Measurements from ENCODE around the gene SERPINA5. TPM values are rescaled to one million over a fixed set of nuclear protein-coding genes. Genes with fewer than 3 reads are reported as not detected.

The SERPINA5 gene
- total and polyA plus RNA-seq, 4 donors: 0.13 to 9.0 (median 2.3) TPM; not detected in 1

DNA sequence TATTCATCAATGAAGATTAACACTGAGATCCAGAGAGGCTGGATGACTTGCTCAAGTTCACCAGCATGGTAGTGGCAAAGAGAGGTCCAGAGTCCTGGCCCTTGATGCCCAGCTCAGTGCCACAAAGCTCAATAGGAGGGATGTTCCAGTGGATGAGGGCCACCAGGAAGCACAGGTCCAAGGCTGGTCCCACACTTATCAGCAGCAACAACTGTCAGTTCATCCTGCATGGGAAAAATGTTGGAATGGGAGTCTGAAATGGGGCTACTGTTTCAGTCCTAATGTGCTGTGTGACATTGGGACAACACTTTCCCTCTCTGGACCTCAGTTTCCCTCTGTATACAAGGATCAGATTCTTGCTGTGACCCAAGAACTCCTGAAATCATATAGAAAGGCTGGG is 11.2 kb downstream of the SERPINA5 start:
- H3K27me3 ChIP-seq (ENCODE audit: control insufficient read depth in 1 of 2, insufficient read depth in 2 of 2, low read length in 1 of 2): no peaks in the 10 kb centered on the region
- H3K9me3 ChIP-seq (ENCODE audit: control insufficient read depth, low read length): no peaks in the 10 kb centered on the region
- H3K4me1 ChIP-seq (ENCODE audit: control insufficient read depth in 1 of 2, insufficient read depth in 2 of 2, low read length in 2 of 2): no peaks in the 10 kb centered on the region
- H3K36me3 ChIP-seq (ENCODE audit: control insufficient read depth in 1 of 2, insufficient read depth in 2 of 2, low read length in 1 of 2): no peaks in the 10 kb centered on the region
- intact Hi-C loops (cut with DNase I): no loop called here
- no peak overlapping the region for H3K27ac ChIP-seq (ENCODE audit: low read depth in 1 of 2, low read length in 2 of 2)
- DNase-seq (no peak), ATAC-seq (ENCODE audit: low FRiP score) (no peak)
- H3K4me3 ChIP-seq (ENCODE audit: low read length in 2 of 2): no peak overlapping the region

DNA sequence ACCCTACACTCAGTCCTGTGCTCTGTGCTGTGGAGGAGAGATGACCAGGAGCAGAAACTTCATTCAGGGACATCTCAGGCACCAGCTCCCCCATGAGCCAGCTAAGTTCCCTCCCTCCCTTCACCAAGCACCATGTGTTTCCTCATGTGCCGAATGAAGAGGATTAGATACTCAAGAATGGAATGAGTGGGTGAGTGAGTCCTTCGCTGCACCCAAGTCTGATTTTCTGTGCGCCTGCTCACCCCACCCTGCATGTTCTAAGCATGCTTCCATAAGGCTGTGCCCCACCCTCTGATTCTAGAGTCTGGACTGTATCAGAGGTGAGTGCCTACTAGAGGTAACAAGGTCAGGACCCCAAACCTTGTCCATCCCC is 12.1 kb downstream of the SERPINA5 start:
- Histone ChIP-seq H3K9me3 (ENCODE audit: control insufficient read depth, low read length) (no peaks in the 10 kb centered on the region), H3K4me1 (ENCODE audit: control insufficient read depth in 1 of 2, insufficient read depth in 2 of 2, low read length in 2 of 2) (no peaks in the 10 kb centered on the region), H3K36me3 (ENCODE audit: control insufficient read depth in 1 of 2, insufficient read depth in 2 of 2, low read length in 1 of 2) (no peaks in the 10 kb centered on the region), H3K4me3 (ENCODE audit: low read length in 2 of 2) (no peak overlapping the region), H3K27ac (ENCODE audit: low read depth in 1 of 2, low read length in 2 of 2) (no peak overlapping the region), H3K27me3 (ENCODE audit: control insufficient read depth in 1 of 2, insufficient read depth in 2 of 2, low read length in 1 of 2) (no peaks in the 10 kb centered on the region)
- DNase-seq: no peak
- WGBS, 2 donors: 85 to 88% methylated on average over 3 of the region's 3 CpGs
- ATAC-seq (ENCODE audit: low FRiP score): no peak
- intact Hi-C loops (cut with DNase I): no loop called here

DNA sequence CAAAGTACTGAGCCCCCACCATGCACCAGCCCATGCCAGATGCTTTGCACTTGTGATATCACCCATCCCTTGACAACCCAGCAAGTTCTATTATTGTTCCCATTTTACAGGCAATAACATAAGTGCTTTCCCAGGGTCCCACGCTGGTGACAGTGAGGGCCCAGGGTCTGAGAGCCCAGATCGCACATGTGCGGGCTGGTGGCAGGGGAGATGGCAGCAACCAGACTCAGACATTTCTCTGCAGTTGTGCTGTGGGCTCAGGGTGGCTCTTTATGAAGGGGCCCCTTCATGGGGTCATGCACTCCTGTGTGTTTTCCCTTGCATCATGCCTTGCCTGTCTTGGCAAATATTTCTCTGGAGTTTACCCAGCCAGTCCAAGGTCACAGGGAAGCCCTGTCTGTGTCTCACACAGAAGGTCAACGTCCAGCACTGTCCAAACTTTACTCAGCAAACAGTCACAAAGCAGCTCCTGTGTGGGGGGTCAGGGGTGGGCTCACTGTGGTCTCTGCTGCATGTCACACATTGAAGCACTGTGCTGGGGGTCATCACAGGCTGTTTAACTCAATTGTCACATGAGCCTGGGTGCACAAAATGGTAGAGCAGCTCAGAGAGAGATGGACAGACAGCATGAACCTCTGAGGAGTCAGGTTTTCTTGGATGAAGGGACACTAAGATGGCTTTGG is 12.7 kb downstream of the SERPINA5 start:
- no peak for ATAC-seq (ENCODE audit: low FRiP score)

DNA sequence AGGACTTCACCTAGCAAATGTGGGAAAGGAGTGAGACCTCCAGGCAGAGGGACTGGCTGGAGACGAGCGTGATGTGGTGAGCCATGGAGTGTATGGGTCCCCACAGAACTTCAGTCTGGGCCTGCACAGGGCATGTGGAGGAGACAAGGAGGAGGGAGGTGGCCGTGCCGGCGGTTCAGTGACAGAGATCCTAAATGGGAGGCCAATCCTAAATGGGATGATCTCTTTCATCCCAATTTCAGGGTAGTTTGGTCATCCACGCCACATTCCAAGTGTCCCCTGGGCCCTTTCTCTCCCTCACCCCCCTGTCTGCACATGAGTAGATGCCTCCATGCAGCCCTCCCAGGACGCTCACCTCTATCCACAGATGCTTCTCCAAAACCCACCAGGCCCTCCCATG is 13.2 kb downstream of the SERPINA5 start:
- H3K27me3 ChIP-seq (ENCODE audit: control insufficient read depth in 1 of 2, insufficient read depth in 2 of 2, low read length in 1 of 2): no peaks in the 10 kb centered on the region
- H3K9me3 ChIP-seq (ENCODE audit: control insufficient read depth, low read length): no peaks in the 10 kb centered on the region
- ATAC-seq (ENCODE audit: low FRiP score) (no peak), DNase-seq (peak in 1 of 2 donors; percentile 52)
- H3K36me3 ChIP-seq (ENCODE audit: control insufficient read depth in 1 of 2, insufficient read depth in 2 of 2, low read length in 1 of 2): no peaks in the 10 kb centered on the region
- intact Hi-C loops (cut with DNase I): no loop called here
- WGBS, 2 donors: 86 to 90% methylated on average over 7 of the region's 7 CpGs
- H3K4me3 ChIP-seq (ENCODE audit: low read length in 2 of 2): no peak overlapping the region
- no peak overlapping the region for H3K27ac ChIP-seq (ENCODE audit: low read depth in 1 of 2, low read length in 2 of 2)
- no peaks in the 10 kb centered on the region for H3K4me1 ChIP-seq (ENCODE audit: control insufficient read depth in 1 of 2, insufficient read depth in 2 of 2, low read length in 2 of 2)

More for the DNA sequence above, 12.7 kb downstream of the SERPINA5 start:
- Histone ChIP-seq H3K27me3 (ENCODE audit: control insufficient read depth in 1 of 2, insufficient read depth in 2 of 2, low read length in 1 of 2) (no peaks in the 10 kb centered on the region), H3K9me3 (ENCODE audit: control insufficient read depth, low read length) (no peaks in the 10 kb centered on the region), H3K4me3 (ENCODE audit: low read length in 2 of 2) (no peak overlapping the region), H3K4me1 (ENCODE audit: control insufficient read depth in 1 of 2, insufficient read depth in 2 of 2, low read length in 2 of 2) (no peaks in the 10 kb centered on the region), H3K27ac (ENCODE audit: low read depth in 1 of 2, low read length in 2 of 2) (no peak overlapping the region), H3K36me3 (ENCODE audit: control insufficient read depth in 1 of 2, insufficient read depth in 2 of 2, low read length in 1 of 2) (no peaks in the 10 kb centered on the region)
- DNase-seq: peak in 1 of 2 donors; percentile 35
- WGBS, 2 donors: 75 to 77% methylated on average over 4 of the region's 4 CpGs
- intact Hi-C loops (cut with DNase I): no loop called here

DNA sequence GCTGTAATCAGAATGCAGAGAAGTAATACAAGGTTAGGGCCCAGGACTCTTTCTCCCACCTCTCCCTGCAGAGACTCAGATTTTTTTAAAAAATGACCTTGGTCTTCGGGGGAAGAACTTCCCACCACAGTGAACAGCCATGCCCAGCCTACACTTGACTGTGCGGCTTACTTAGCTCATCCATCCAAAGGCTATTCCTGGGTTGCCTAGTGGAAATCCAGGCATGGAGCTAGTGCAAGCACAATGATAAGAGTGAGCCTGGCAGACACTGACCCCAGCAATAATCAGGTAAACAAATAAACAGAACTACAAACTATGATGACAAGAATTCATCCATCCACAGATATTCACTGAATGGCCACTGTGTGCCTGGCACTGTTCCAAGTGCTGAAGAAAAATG is 14.7 kb downstream of the SERPINA5 start:
- no peak for ATAC-seq (ENCODE audit: low FRiP score)
- H3K27me3 ChIP-seq (ENCODE audit: control insufficient read depth in 1 of 2, insufficient read depth in 2 of 2, low read length in 1 of 2): no peaks in the 10 kb centered on the region
- intact Hi-C loops (cut with DNase I): no loop called here

DNA sequence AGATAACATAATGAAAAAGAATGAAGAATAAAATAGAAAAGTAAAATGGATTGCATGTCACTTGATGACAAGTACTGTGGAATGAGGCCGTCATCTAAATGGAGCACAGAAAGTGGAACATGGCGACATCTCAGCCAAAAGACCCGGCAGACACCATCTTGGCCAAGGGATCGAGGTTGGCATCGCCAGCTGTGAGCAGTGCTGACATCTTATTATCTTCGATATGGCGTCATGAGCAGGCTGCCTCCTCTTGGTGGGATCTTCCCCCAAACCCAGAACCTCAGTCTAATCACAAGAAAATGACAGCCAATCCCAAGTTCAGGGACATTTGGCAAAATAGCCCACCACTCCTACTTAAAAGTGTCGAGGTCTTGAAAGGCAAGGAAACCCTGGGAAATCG is 15.1 kb downstream of the SERPINA5 start:
- Histone ChIP-seq H3K27me3 (ENCODE audit: control insufficient read depth in 1 of 2, insufficient read depth in 2 of 2, low read length in 1 of 2) (no peaks in the 10 kb centered on the region), H3K4me1 (ENCODE audit: control insufficient read depth in 1 of 2, insufficient read depth in 2 of 2, low read length in 2 of 2) (peaks cover 2 to 4% of the 10 kb centered on the region in 2 donors), H3K36me3 (ENCODE audit: control insufficient read depth in 1 of 2, insufficient read depth in 2 of 2, low read length in 1 of 2) (no peaks in the 10 kb centered on the region), H3K4me3 (ENCODE audit: low read length in 2 of 2) (no peak overlapping the region), H3K9me3 (ENCODE audit: control insufficient read depth, low read length) (no peaks in the 10 kb centered on the region), H3K27ac (ENCODE audit: low read depth in 1 of 2, low read length in 2 of 2) (no peak overlapping the region)
- ATAC-seq (ENCODE audit: low FRiP score) (no peak), DNase-seq (peak in 1 of 2 donors; percentile 57)
- intact Hi-C loops (cut with DNase I): no loop called here
- 84 to 92% methylated on average over 9 of the region's 9 CpGs for WGBS, 2 donors

More for the DNA sequence above, 14.7 kb downstream of the SERPINA5 start:
- H3K4me1 ChIP-seq (ENCODE audit: control insufficient read depth in 1 of 2, insufficient read depth in 2 of 2, low read length in 2 of 2): peaks cover 2 to 4% of the 10 kb centered on the region in 2 donors
- WGBS, 2 donors: 77 to 83% methylated on average over 2 of the region's 2 CpGs
- H3K9me3 ChIP-seq (ENCODE audit: control insufficient read depth, low read length): no peaks in the 10 kb centered on the region
- no peak overlapping the region for H3K27ac ChIP-seq (ENCODE audit: low read depth in 1 of 2, low read length in 2 of 2)
- no peaks in the 10 kb centered on the region for H3K36me3 ChIP-seq (ENCODE audit: control insufficient read depth in 1 of 2, insufficient read depth in 2 of 2, low read length in 1 of 2)
- peak in 1 of 2 donors; percentile 2 for DNase-seq
- no peak overlapping the region for H3K4me3 ChIP-seq (ENCODE audit: low read length in 2 of 2)

DNA sequence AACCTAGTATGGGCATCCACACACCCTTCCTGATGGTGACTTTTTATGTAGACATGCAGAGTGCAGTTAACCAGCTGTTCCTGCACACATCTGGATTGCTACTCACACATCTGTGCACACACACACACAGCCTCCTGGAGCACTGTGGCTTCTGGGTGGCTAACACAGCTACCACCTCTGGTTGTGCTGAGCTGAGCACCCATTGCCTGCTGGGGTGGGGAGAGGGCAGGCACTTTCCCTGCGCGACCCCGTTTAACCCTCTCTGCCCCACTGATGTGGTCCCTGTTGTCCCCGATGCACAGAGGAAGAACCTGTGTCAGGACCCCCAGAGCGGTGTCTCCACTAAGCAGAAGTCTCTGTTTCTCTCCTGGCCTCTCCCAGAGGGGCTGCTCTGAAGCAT is 16.6 kb downstream of the SERPINA5 start:
- no peak overlapping the region for H3K27ac ChIP-seq (ENCODE audit: low read depth in 1 of 2, low read length in 2 of 2)

DNA sequence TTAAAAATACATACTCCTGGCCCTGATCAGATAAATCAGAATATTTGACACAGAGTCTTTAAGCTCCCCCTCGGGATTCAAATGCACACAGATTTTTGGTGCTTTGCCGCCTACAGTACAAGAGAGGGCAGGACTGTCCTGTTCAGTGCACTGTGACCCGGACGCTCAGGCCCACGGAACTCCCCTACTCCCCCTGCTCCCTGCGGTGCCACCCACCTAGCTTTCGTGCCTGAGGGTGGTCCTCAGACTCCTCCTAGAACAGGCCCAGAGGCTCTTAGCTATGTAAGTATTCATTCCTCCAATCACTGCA is 17.2 kb downstream of the SERPINA5 start:
- H3K9me3 ChIP-seq (ENCODE audit: control insufficient read depth, low read length): no peaks in the 10 kb centered on the region
- H3K4me1 ChIP-seq (ENCODE audit: control insufficient read depth in 1 of 2, insufficient read depth in 2 of 2, low read length in 2 of 2): peaks cover 2 to 4% of the 10 kb centered on the region in 2 donors
- no peaks in the 10 kb centered on the region for H3K27me3 ChIP-seq (ENCODE audit: control insufficient read depth in 1 of 2, insufficient read depth in 2 of 2, low read length in 1 of 2)
- DNase-seq (peak in 1 of 2 donors; percentile 49), ATAC-seq (ENCODE audit: low FRiP score) (no peak)
- intact Hi-C loops (cut with DNase I): no loop called here
- no peak overlapping the region for H3K27ac ChIP-seq (ENCODE audit: low read depth in 1 of 2, low read length in 2 of 2)
- 79 to 86% methylated on average over 7 of the region's 7 CpGs for WGBS, 2 donors
- no peak overlapping the region for H3K4me3 ChIP-seq (ENCODE audit: low read length in 2 of 2)
- no peaks in the 10 kb centered on the region for H3K36me3 ChIP-seq (ENCODE audit: control insufficient read depth in 1 of 2, insufficient read depth in 2 of 2, low read length in 1 of 2)

More for the DNA sequence above, 16.6 kb downstream of the SERPINA5 start:
- ATAC-seq (ENCODE audit: low FRiP score) (no peak), DNase-seq (peak in 1 of 2 donors; percentile 28)
- intact Hi-C loops (cut with DNase I): no loop called here
- H3K27me3 ChIP-seq (ENCODE audit: control insufficient read depth in 1 of 2, insufficient read depth in 2 of 2, low read length in 1 of 2): no peaks in the 10 kb centered on the region
- no peaks in the 10 kb centered on the region for H3K9me3 ChIP-seq (ENCODE audit: control insufficient read depth, low read length)
- peaks cover 2 to 4% of the 10 kb centered on the region in 2 donors for H3K4me1 ChIP-seq (ENCODE audit: control insufficient read depth in 1 of 2, insufficient read depth in 2 of 2, low read length in 2 of 2)
- no peaks in the 10 kb centered on the region for H3K36me3 ChIP-seq (ENCODE audit: control insufficient read depth in 1 of 2, insufficient read depth in 2 of 2, low read length in 1 of 2)
- no peak overlapping the region for H3K4me3 ChIP-seq (ENCODE audit: low read length in 2 of 2)
- WGBS, 2 donors: 84 to 88% methylated on average over 5 of the region's 5 CpGs

DNA sequence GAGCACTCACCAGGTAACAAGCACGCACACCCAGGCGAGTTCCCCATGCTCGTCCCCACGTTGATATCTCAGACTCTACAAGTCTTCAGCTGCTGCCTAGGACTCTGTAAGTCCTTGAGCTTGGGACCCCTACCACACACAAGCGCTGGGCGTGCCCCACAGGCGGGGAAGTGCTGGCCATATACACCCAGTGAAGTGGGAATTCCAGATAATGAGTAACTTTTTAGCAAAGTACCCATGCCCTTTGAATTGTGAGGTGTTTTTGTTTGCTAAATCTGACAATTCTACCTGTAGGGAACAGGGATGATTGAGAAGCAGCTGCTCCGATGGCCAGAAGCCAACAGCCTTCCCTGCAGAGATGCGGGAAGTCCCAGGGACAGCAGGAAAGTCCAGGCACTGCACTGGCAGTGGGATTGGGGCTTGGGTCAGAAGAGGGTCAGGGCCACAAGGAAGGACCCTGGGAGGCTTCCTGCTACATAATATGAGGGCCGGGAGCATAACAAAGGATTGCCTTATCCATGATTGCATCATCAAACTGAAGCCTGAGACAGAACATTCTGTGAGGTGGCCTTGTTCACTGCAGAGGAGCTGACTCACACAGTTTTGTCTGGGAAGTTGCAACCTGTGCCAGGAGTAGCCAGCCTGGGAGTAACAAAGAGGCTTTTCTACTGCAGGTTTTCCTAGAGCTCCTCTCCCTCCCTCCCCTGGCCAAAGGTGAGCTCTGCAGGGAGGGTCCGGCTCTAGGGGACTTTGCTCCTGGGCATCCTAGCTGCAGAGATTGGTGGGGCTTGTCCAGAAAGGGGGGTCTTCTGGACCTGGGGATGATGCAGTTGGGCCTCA is 17.8 kb downstream of the SERPINA5 start:
- intact Hi-C loops (cut with DNase I): no loop called here
- Histone ChIP-seq H3K4me1 (ENCODE audit: control insufficient read depth in 1 of 2, insufficient read depth in 2 of 2, low read length in 2 of 2) (peaks cover 2 to 4% of the 10 kb centered on the region in 2 donors), H3K27me3 (ENCODE audit: control insufficient read depth in 1 of 2, insufficient read depth in 2 of 2, low read length in 1 of 2) (no peaks in the 10 kb centered on the region), H3K9me3 (ENCODE audit: control insufficient read depth, low read length) (no peaks in the 10 kb centered on the region), H3K4me3 (ENCODE audit: low read length in 2 of 2) (no peak overlapping the region), H3K27ac (ENCODE audit: low read depth in 1 of 2, low read length in 2 of 2) (no peak overlapping the region), H3K36me3 (ENCODE audit: control insufficient read depth in 1 of 2, insufficient read depth in 2 of 2, low read length in 1 of 2) (no peaks in the 10 kb centered on the region)
- 75 to 79% methylated on average over 11 of the region's 11 CpGs for WGBS, 2 donors
- DNase-seq (peak; percentile 70 to 71), ATAC-seq (ENCODE audit: low FRiP score) (peak; percentile 75)

Measured in aorta (tissue), 5 donors.